ENCODE results near the gene CACNG7.

The CACNG7 gene

GRCh38 chr19:53983457-53984289, 74.6 kb downstream of the CACNG7 start:
- DNase-seq = no peak

- no peak for DNase-seq
Observed at GRCh38 chr19:53985863-53986262, 76.8 kb downstream of the CACNG7 start.

GRCh38 chr19:53988981-53989380, 79.9 kb downstream of the CACNG7 start:
- DNase-seq = no peak

- DNase-seq = no peak
Observed at GRCh38 chr19:53989600-53990533, 80.8 kb downstream of the CACNG7 start.

- no peak for DNase-seq
Observed at GRCh38 chr19:53991224-53992113, 82.4 kb downstream of the CACNG7 start, which contains the start of gene CACNG6. TSS of gene CACNG6 (plus strand) at chr19:53991637. CDS start at chr19:53992878, 1,241 bp downstream.

- DNase-seq = no peak
Observed at GRCh38 chr19:53992211-53992610, 83.1 kb downstream of the CACNG7 start.

GRCh38 chr19:53992815-53993214, 83.7 kb downstream of the CACNG7 start:
- no peak for DNase-seq

GRCh38 chr19:53993448-53993847, 84.4 kb downstream of the CACNG7 start:
- DNase-seq = no peak

Measured in activated CD4-positive, alpha-beta T cell treated with anti-CD3 and anti-CD28 coated beads, Interleukin-2, amount 50 U/mL, for 16 hours (primary cell).